Common myeloid progenitor, CD34-positive (primary cell): ENCODE results near the gene MAP3K21.

Experiments
- CTCF ChIA-PET: fragments of 350-600 bp; sonication (Branson Sonifier 250); formaldehyde crosslinking; loops from one replicate; lab custom pipeline; 2021; ENCODE audit warnings: antibody characterized with exemption; lab: Charles Lee
- POLR2A ChIA-PET: fragments of 350-600 bp; sonication (Branson Sonifier 250); formaldehyde crosslinking; loops from one replicate; lab custom pipeline; 2021; ENCODE audit warnings: antibody characterized with exemption; lab: Charles Lee
- DNase-seq, 3 donors: peaks; one replicate each; pipeline versions ENCODE4 v3.0.0 to v3.0.0-alpha.2; 2013
- H3K27ac ChIP-seq, 2 experiments: 1 replicate in 1 of 2; 2 replicates in 1 of 2; pipeline ENCODE4 v1.7.0; 2013; ENCODE audit warnings: inconsistent platforms in 2 of 2, low read length in 2 of 2, mild to moderate bottlenecking in 2 of 2, low read depth in 1 of 2, moderate library complexity in 1 of 2; ENCODE audit not compliant: severe bottlenecking in 2 of 2, insufficient read depth in 1 of 2, poor library complexity in 1 of 2
- H3K27me3 ChIP-seq, 5 experiments: replicated peaks in 2 of 5; 1 replicate in 3 of 5; 2 replicates in 2 of 5; pipeline versions ENCODE4 v1.6.1 to v1.7.0; 2013; ENCODE audit warnings: low read length in 4 of 5, mild to moderate bottlenecking in 2 of 5, moderate library complexity in 2 of 5, inconsistent platforms in 1 of 5; ENCODE audit not compliant: insufficient read depth in 5 of 5, control insufficient read depth in 4 of 5
- H3K36me3 ChIP-seq, 4 experiments: 1 replicate in 2 of 4; 2 replicates in 2 of 4; pipeline versions ENCODE4 v1.6.1 to v1.7.0; 2013; ENCODE audit warnings: low read length in 3 of 4, control low read depth in 1 of 4, mild to moderate bottlenecking in 1 of 4; ENCODE audit not compliant: control insufficient read depth in 4 of 4, insufficient read depth in 4 of 4
- H3K4me1 ChIP-seq, 4 experiments: 1 replicate in 3 of 4; 2 replicates in 1 of 4; pipeline versions ENCODE4 v1.6.1 to v1.7.1; 2013; ENCODE audit warnings: low read length in 3 of 4, mild to moderate bottlenecking in 3 of 4, control low read depth in 1 of 4, inconsistent platforms in 1 of 4, moderate library complexity in 1 of 4; ENCODE audit not compliant: control insufficient read depth in 4 of 4, insufficient read depth in 4 of 4; ENCODE audit errors: control extremely low read depth in 1 of 4
- H3K4me3 ChIP-seq, 7 experiments: 1 replicate in 4 of 7; 2 replicates in 3 of 7; pipeline versions ENCODE4 v1.5.1 to v1.7.0; 2013; ENCODE audit warnings: mild to moderate bottlenecking in 7 of 7, low read length in 6 of 7, moderate library complexity in 6 of 7, inconsistent platforms in 2 of 7, low read depth in 2 of 7, control low read depth in 1 of 7; ENCODE audit not compliant: insufficient read depth in 4 of 7, control insufficient read depth in 1 of 7; ENCODE audit errors: extremely low read depth in 1 of 7
- H3K9me3 ChIP-seq, 5 experiments: 1 replicate in 4 of 5; 2 replicates in 1 of 5; pipeline versions ENCODE4 v1.6.1 to v1.7.1; 2013; ENCODE audit warnings: low read length in 4 of 5, mild to moderate bottlenecking in 2 of 5, inconsistent platforms in 1 of 5, low read depth in 1 of 5, moderate library complexity in 1 of 5; ENCODE audit not compliant: control insufficient read depth in 4 of 5, insufficient read depth in 2 of 5; ENCODE audit errors: control extremely low read depth in 1 of 5
- WGBS: methylation state at CpG from one replicate; pipeline ENCODE4 v1.1.5; 2013; ENCODE audit not compliant: insufficient coverage; 5-methylcytosine and 5-hydroxymethylcytosine counted together

MAP3K21 gene

GRCh38 chr1:233406994-233407631 is 79.6 kb downstream of the MAP3K21 start:
- Histone ChIP-seq H3K4me3 (no peak overlapping the region), H3K27ac (no peak overlapping the region), H3K4me1 (no peaks in the 10 kb centered on the region), H3K9me3 (peaks cover 0 to 6% (median 0%) of the 10 kb centered on the region in 5 experiments), H3K27me3 (no peaks in the 10 kb centered on the region), H3K36me3 (no peaks in the 10 kb centered on the region)
- no peak for DNase-seq
- ChIA-PET POLR2A (no interaction called here), CTCF (interaction anchor here (1.4 kb wide), 1 partner anchor 12 kb away, joined by 5 read pairs; no protein-coding TSS in a partner anchor)
- 76% methylated on average over 3 of the region's 6 CpGs for WGBS

- no CpG with 5 or more reads among the region's 2 CpGs for WGBS
- CTCF ChIA-PET: no interaction called here
Measured at GRCh38 chr1:233409540-233409939, 82.0 kb downstream of the MAP3K21 start.

GRCh38 chr1:233410906-233411305 is 83.4 kb downstream of the MAP3K21 start:
- ChIA-PET CTCF (interaction anchor here (0.7 to 1.0 kb wide), 2 partner anchors 11 to 17 kb away, joined by 3 to 4 read pairs; no protein-coding TSS in a partner anchor), POLR2A (no interaction called here)
- no peaks in the 10 kb centered on the region for H3K4me1 ChIP-seq
- WGBS: 75% methylated on average over 4 of the region's 5 CpGs
- peaks cover 0 to 6% (median 0%) of the 10 kb centered on the region in 5 experiments for H3K9me3 ChIP-seq
- H3K36me3 ChIP-seq: no peaks in the 10 kb centered on the region
- no peaks in the 10 kb centered on the region for H3K27me3 ChIP-seq
- no peak for DNase-seq
- H3K4me3 ChIP-seq: no peak overlapping the region
- no peak overlapping the region for H3K27ac ChIP-seq

More at GRCh38 chr1:233409540-233409939, 82.0 kb downstream of the MAP3K21 start:
- Histone ChIP-seq H3K4me1 (no peaks in the 10 kb centered on the region), H3K4me3 (no peak overlapping the region), H3K27me3 (no peaks in the 10 kb centered on the region), H3K36me3 (no peaks in the 10 kb centered on the region), H3K27ac (no peak overlapping the region), H3K9me3 (peaks cover 0 to 6% (median 0%) of the 10 kb centered on the region in 5 experiments)
- DNase-seq: no peak
- POLR2A ChIA-PET: no interaction called here

GRCh38 chr1:233412812-233413211 is 85.3 kb downstream of the MAP3K21 start:
- ChIA-PET CTCF (interaction anchor here (1.0 kb wide), 1 partner anchor 26 kb away, joined by 4 read pairs; no protein-coding TSS in a partner anchor), POLR2A (no interaction called here)
- no peak for DNase-seq
- peaks cover 0 to 2% (median 0%) of the 10 kb centered on the region in 5 experiments for H3K9me3 ChIP-seq
- 84% methylated on average over 2 of the region's 2 CpGs for WGBS
- H3K27ac ChIP-seq: no peak overlapping the region
- peaks cover 0 to 1% (median 0%) of the 10 kb centered on the region in 5 experiments for H3K27me3 ChIP-seq
- no peaks in the 10 kb centered on the region for H3K4me1 ChIP-seq
- no peak overlapping the region for H3K4me3 ChIP-seq
- H3K36me3 ChIP-seq: no peaks in the 10 kb centered on the region

GRCh38 chr1:233421293-233421692 is 93.8 kb downstream of the MAP3K21 start:
- no peak for DNase-seq
- Histone ChIP-seq H3K27ac (no peak overlapping the region), H3K9me3 (peaks cover 0 to 1% (median 0%) of the 10 kb centered on the region in 5 experiments), H3K27me3 (peaks cover 0 to 1% (median 0%) of the 10 kb centered on the region in 5 experiments), H3K36me3 (no peaks in the 10 kb centered on the region), H3K4me3 (no peak overlapping the region), H3K4me1 (no peaks in the 10 kb centered on the region)
- ChIA-PET CTCF (interaction anchor here (0.7 kb wide), 1 partner anchor 647 kb away, joined by 3 read pairs; no protein-coding TSS in a partner anchor), POLR2A (no interaction called here)

- peak in 2 of 3 donors; percentile 1 to 2 for DNase-seq
- H3K36me3 ChIP-seq: no peaks in the 10 kb centered on the region
- POLR2A ChIA-PET: no interaction called here
- no peak overlapping the region for H3K27ac ChIP-seq
- peaks cover 0 to 1% (median 0%) of the 10 kb centered on the region in 5 experiments for H3K9me3 ChIP-seq
- peaks cover 0 to 1% (median 0%) of the 10 kb centered on the region in 5 experiments for H3K27me3 ChIP-seq
- CTCF ChIA-PET: interaction anchor here (1.4 kb wide), 1 partner anchor 32 kb away, joined by 4 read pairs; no protein-coding TSS in a partner anchor
- H3K4me3 ChIP-seq: no peak overlapping the region
- no peaks in the 10 kb centered on the region for H3K4me1 ChIP-seq
- no CpG with 5 or more reads among the region's 2 CpGs for WGBS
Measured at GRCh38 chr1:233424779-233425178, 97.3 kb downstream of the MAP3K21 start.

GRCh38 chr1:233427907-233428306 is 100.4 kb downstream of the MAP3K21 start:
- Histone ChIP-seq H3K4me1 (no peaks in the 10 kb centered on the region), H3K4me3 (no peak overlapping the region), H3K27ac (no peak overlapping the region), H3K9me3 (peaks cover 0 to 3% (median 0%) of the 10 kb centered on the region in 5 experiments), H3K36me3 (no peaks in the 10 kb centered on the region), H3K27me3 (peaks cover 0 to 1% (median 0%) of the 10 kb centered on the region in 5 experiments)
- POLR2A ChIA-PET: no interaction called here
- CTCF ChIA-PET: interaction anchor here (1.2 to 1.4 kb wide), 2 partner anchors 12 to 64 kb away, joined by 4 to 5 read pairs; no protein-coding TSS in a partner anchor
- no CpG with 5 or more reads among the region's 1 CpG for WGBS
- DNase-seq: no peak
